Keratinocyte (primary cell): Measurements from ENCODE around the gene ARHGAP19. TPM values are rescaled to one million over a fixed set of nuclear protein-coding genes. Genes with fewer than 3 reads are reported as not detected.

Experiments used
- DNase-seq: peaks from one replicate; pipeline ENCODE4 v3.0.0-alpha.2; 2011; ENCODE audit warnings: low read depth, missing footprints, low spot score
- FAIRE-seq: peaks from 2 replicates; lab custom pipeline; 2011; peaks lifted over from hg19 to GRCh38; lab: Jason Lieb, UNC
- H2AFZ ChIP-seq: 2 replicates; pipeline ENCODE4 v1.6.0; 2012; ENCODE audit warnings: low read length, control low read depth, inconsistent platforms; ENCODE audit not compliant: control insufficient read depth
- H3K27ac ChIP-seq: 2 replicates; pipeline ENCODE4 v1.5.1; 2011; ENCODE audit warnings: low read length; ENCODE audit not compliant: control insufficient read depth, insufficient read depth
- H3K27me3 ChIP-seq: 3 replicates; pipeline ENCODE4 v1.6.0; 2011; ENCODE audit warnings: low read length; ENCODE audit not compliant: control insufficient read depth, insufficient read depth; ENCODE audit errors: extremely low read depth
- H3K36me3 ChIP-seq, 2 experiments: 2 replicates in 1 of 2; 3 replicates in 1 of 2; pipeline ENCODE4 v1.5.1; 2011; ENCODE audit warnings: low read length in 2 of 2, mild to moderate bottlenecking in 1 of 2; ENCODE audit not compliant: control insufficient read depth in 2 of 2, insufficient read depth in 2 of 2; ENCODE audit errors: extremely low read depth in 1 of 2
- H3K4me1 ChIP-seq: 3 replicates; pipeline ENCODE4 v1.5.1; 2011; ENCODE audit warnings: low read length; ENCODE audit not compliant: control insufficient read depth, insufficient read depth; ENCODE audit errors: extremely low read depth
- H3K4me2 ChIP-seq: 3 replicates; pipeline ENCODE4 v1.6.0; 2011; ENCODE audit warnings: low read depth, low read length; ENCODE audit not compliant: control insufficient read depth, insufficient read depth; ENCODE audit errors: extremely low read depth
- H3K4me3 ChIP-seq, 3 experiments: fragments of 200-600 bp in 1 of 3; sonication (generic) in 1 of 3; 2 replicates in 2 of 3; 3 replicates in 1 of 3; pipeline ENCODE4 v1.5.1; 2011 to 2016; ENCODE audit warnings: low read length in 3 of 3, mild to moderate bottlenecking in 3 of 3, control low read depth in 2 of 3, inconsistent platforms in 1 of 3, low read depth in 1 of 3, mixed read lengths in 1 of 3, mixed run types in 1 of 3, moderate library complexity in 1 of 3; ENCODE audit not compliant: control insufficient read depth in 2 of 3, insufficient read depth in 2 of 3; ENCODE audit errors: extremely low read depth in 1 of 3
- H3K79me2 ChIP-seq: 2 replicates; pipeline ENCODE4 v1.6.0; 2012; ENCODE audit warnings: low read length; ENCODE audit not compliant: control insufficient read depth, insufficient read depth
- H3K9ac ChIP-seq: 3 replicates; pipeline ENCODE4 v1.6.0; 2011; ENCODE audit warnings: low read length; ENCODE audit not compliant: control insufficient read depth, insufficient read depth; ENCODE audit errors: extremely low read depth
- H3K9me1 ChIP-seq: 3 replicates; pipeline ENCODE4 v1.6.0; 2011; ENCODE audit warnings: low read length; ENCODE audit not compliant: control insufficient read depth, insufficient read depth; ENCODE audit errors: extremely low read depth
- H3K9me3 ChIP-seq: 2 replicates; pipeline ENCODE4 v1.5.1; 2012; ENCODE audit warnings: low read depth, low read length; ENCODE audit not compliant: control insufficient read depth
- H4K20me1 ChIP-seq: 3 replicates; pipeline ENCODE4 v1.6.0; 2011; ENCODE audit warnings: low read length; ENCODE audit not compliant: control insufficient read depth, insufficient read depth; ENCODE audit errors: extremely low read depth
- CTCF ChIP-seq, 3 experiments: IDR thresholded peaks in 1 of 3; conservative IDR thresholded peaks in 1 of 3; optimal IDR thresholded peaks in 1 of 3; 2 replicates in 2 of 3; 3 replicates in 1 of 3; pipeline versions ENCODE3 to v1.5.1; 2011; ENCODE audit warnings: low read length in 3 of 3, mild to moderate bottlenecking in 3 of 3, moderate library complexity in 2 of 3, control low read depth in 1 of 3, inconsistent platforms in 1 of 3; ENCODE audit not compliant: insufficient read depth in 2 of 3; ENCODE audit errors: extremely low read depth in 1 of 3
- EZH2 ChIP-seq: IDR thresholded peaks from one replicate; pipeline ENCODE4 v1.6.1; 2012; ENCODE audit warnings: inconsistent platforms, mild to moderate bottlenecking, low read length, moderate library complexity
- dilution Hi-C: fragments of 300-500 bp; cut with MboI; formaldehyde crosslinking; loops from one replicate; pipeline ENCODE4 v1.7.0; 2020; ENCODE audit warnings: low sequenced_read_pairs; ENCODE audit not compliant: extremely low pct_ligation_motif_present
- polyA plus RNA-seq, 5 experiments: library from polyadenylated mRNA; depleted of rRNA in 3 of 5; stranded (reverse) in 3 of 5; stranded (forward) in 1 of 5; unstranded in 1 of 5; fragments of >200 nt; gene quantifications; 1 replicate in 1 of 5; 2 replicates in 3 of 5; 3 replicates in 1 of 5; pipeline versions ENCODE4 v1.2.1 to v1.2.3, GENCODE V29; 2011 to 2012; ENCODE audit warnings: missing spikeins in 2 of 5, low read depth in 1 of 5, low replicate concordance in 1 of 5

Gene ARHGAP19
- polyA plus RNA-seq, 1 donor (not counting 4 experiments of a cell fraction or from before 2014, with no cell fraction given), result 7.5 TPM

- no peaks in the 10 kb centered on the region for H3K27me3 ChIP-seq
- no peak overlapping the region for H3K9ac ChIP-seq
- no peaks in the 10 kb centered on the region for H3K79me2 ChIP-seq
- H3K4me3 ChIP-seq, result no peak overlapping the region
- peaks cover 3 to 4% of the 10 kb centered on the region in 2 experiments for H3K36me3 ChIP-seq
- no peaks in the 10 kb centered on the region for H3K9me3 ChIP-seq
- DNase-seq (no peak), FAIRE-seq (no peak)
- no peaks in the 10 kb centered on the region for H3K9me1 ChIP-seq
- no peaks in the 10 kb centered on the region for H4K20me1 ChIP-seq
- H3K4me1 ChIP-seq, result no peaks in the 10 kb centered on the region
- TF ChIP-seq EZH2, result no peak
- TF ChIP-seq CTCF (optimal IDR thresholded peaks at IDR 0.05 in 1 of 3, IDR thresholded peaks at IDR 0.05 in 1 of 3, conservative IDR thresholded peaks at IDR 0.05 in 1 of 3; ENCODE audit: extremely low read depth in 1 of 3, insufficient read depth in 2 of 3, low read length in 3 of 3), result no peak
- H2AFZ ChIP-seq, result no peak overlapping the region
- no peak overlapping the region for H3K4me2 ChIP-seq
- H3K27ac ChIP-seq, result no peak overlapping the region
- dilution Hi-C loops, result no loop called here
These were observed 31.3 kb downstream of the ARHGAP19 start for GRCh38 chr10:97261183-97261582.

GRCh38 chr10:97259119-97259518, 33.3 kb downstream of the ARHGAP19 start:
- Histone ChIP-seq H3K4me3 (no peak overlapping the region), H3K9me3 (no peaks in the 10 kb centered on the region), H3K4me2 (no peak overlapping the region), H3K27ac (no peak overlapping the region), H3K36me3 (peaks cover 0 to 4% of the 10 kb centered on the region in 2 experiments), H3K27me3 (no peaks in the 10 kb centered on the region), H4K20me1 (no peaks in the 10 kb centered on the region), H3K9ac (no peak overlapping the region), H3K9me1 (no peaks in the 10 kb centered on the region), H2AFZ (no peak overlapping the region), H3K4me1 (no peaks in the 10 kb centered on the region), H3K79me2 (no peaks in the 10 kb centered on the region)
- DNase-seq (no peak), FAIRE-seq (no peak)
- dilution Hi-C loops, result no loop called here
- TF ChIP-seq CTCF (optimal IDR thresholded peaks at IDR 0.05 in 1 of 3, IDR thresholded peaks at IDR 0.05 in 1 of 3, conservative IDR thresholded peaks at IDR 0.05 in 1 of 3; ENCODE audit: extremely low read depth in 1 of 3, insufficient read depth in 2 of 3, low read length in 3 of 3), result no peak
- TF ChIP-seq EZH2, result no peak
